H9 (cell line): ENCODE measurements around the gene RASA3. TPM values are rescaled to one million over a fixed set of nuclear protein-coding genes. Genes with fewer than 3 reads are reported as not detected.

Experiments
- DNase-seq: peaks from one replicate; pipeline ENCODE4 v3.0.0-alpha.2; 2017
- H2AFZ ChIP-seq: one replicate; pipeline ENCODE4 v1.6.1; 2013; ENCODE audit warnings: mild to moderate bottlenecking, low read length, control low read depth, moderate library complexity
- H2AK5ac ChIP-seq: 2 replicates; pipeline ENCODE4 v1.6.1; 2013; ENCODE audit warnings: low read length, control low read depth, mixed read lengths; ENCODE audit not compliant: insufficient read length
- H2BK120ac ChIP-seq: one replicate; pipeline ENCODE4 v1.6.1; 2013; ENCODE audit warnings: low read depth, mild to moderate bottlenecking, low read length, control low read depth, inconsistent platforms; ENCODE audit not compliant: poor library complexity, severe bottlenecking
- H2BK12ac ChIP-seq: 2 replicates; pipeline ENCODE4 v1.6.1; 2013; ENCODE audit warnings: low read length, control low read depth, mixed read lengths, low read depth; ENCODE audit not compliant: insufficient read length
- H2BK15ac ChIP-seq: 2 replicates; pipeline ENCODE4 v1.6.1; 2013; ENCODE audit warnings: low read depth, low read length, control low read depth
- H2BK20ac ChIP-seq: one replicate; pipeline ENCODE4 v1.6.1; 2013; ENCODE audit warnings: low read depth, mild to moderate bottlenecking, low read length, control low read depth, inconsistent platforms; ENCODE audit not compliant: poor library complexity, severe bottlenecking
- H2BK5ac ChIP-seq: 2 replicates; pipeline ENCODE4 v1.6.1; 2013; ENCODE audit warnings: low read length, control low read depth, mixed read lengths; ENCODE audit not compliant: insufficient read length
- H3K14ac ChIP-seq: 2 replicates; pipeline ENCODE4 v1.6.1; 2013; ENCODE audit warnings: low read length, control low read depth; ENCODE audit not compliant: insufficient read depth
- H3K18ac ChIP-seq: 2 replicates; pipeline ENCODE4 v1.6.1; 2013; ENCODE audit warnings: low read depth, mild to moderate bottlenecking, mixed read lengths, low read length, control low read depth; ENCODE audit not compliant: insufficient read length
- H3K23ac ChIP-seq: 2 replicates; pipeline ENCODE4 v1.6.1; 2013; ENCODE audit warnings: low read length, control low read depth, mixed read lengths, low read depth; ENCODE audit not compliant: insufficient read length
- H3K23me2 ChIP-seq: 2 replicates; pipeline ENCODE4 v1.6.1; 2013; ENCODE audit warnings: low read depth, mild to moderate bottlenecking, mixed read lengths, low read length, control low read depth; ENCODE audit not compliant: insufficient read length, poor library complexity, severe bottlenecking
- H3K27ac ChIP-seq: 2 replicates; pipeline ENCODE4 v1.5.1; 2013; ENCODE audit warnings: low read length, control low read depth, mixed read lengths, low read depth; ENCODE audit not compliant: insufficient read length
- H3K27me3 ChIP-seq: 2 replicates; pipeline ENCODE4 v1.6.1; 2013; ENCODE audit warnings: low read length, control low read depth, inconsistent platforms; ENCODE audit not compliant: insufficient read depth
- H3K4ac ChIP-seq: 2 replicates; pipeline ENCODE4 v1.6.1; 2013; ENCODE audit warnings: low read depth, mild to moderate bottlenecking, control low read depth, inconsistent platforms, low read length, moderate library complexity
- H3K4me1 ChIP-seq: 2 replicates; pipeline ENCODE4 v1.6.1; 2013; ENCODE audit warnings: low read length, control low read depth, inconsistent platforms; ENCODE audit not compliant: insufficient read depth
- H3K4me2 ChIP-seq: 2 replicates; pipeline ENCODE4 v1.6.1; 2013; ENCODE audit warnings: low read length, control low read depth, mixed read lengths; ENCODE audit not compliant: insufficient read length, insufficient read depth
- H3K56ac ChIP-seq: 2 replicates; pipeline ENCODE4 v1.6.1; 2013; ENCODE audit warnings: low read depth, mild to moderate bottlenecking, mixed read lengths, low read length, control low read depth; ENCODE audit not compliant: insufficient read length
- H3K79me1 ChIP-seq: 2 replicates; pipeline ENCODE4 v1.6.1; 2013; ENCODE audit warnings: low read depth, mild to moderate bottlenecking, moderate library complexity, low read length, control low read depth, inconsistent platforms; ENCODE audit not compliant: insufficient read depth, poor library complexity, severe bottlenecking
- H3K79me2 ChIP-seq: 2 replicates; pipeline ENCODE4 v1.6.1; 2013; ENCODE audit warnings: low read length, control low read depth, inconsistent platforms; ENCODE audit not compliant: insufficient read depth
- H3K9ac ChIP-seq: 2 replicates; pipeline ENCODE4 v1.6.1; 2013; ENCODE audit warnings: low read length, control low read depth, mixed read lengths; ENCODE audit not compliant: insufficient read length; ENCODE audit errors: extremely low read depth
- H3K9me3 ChIP-seq: one replicate; pipeline ENCODE4 v1.6.1; 2013; ENCODE audit warnings: low read depth, low read length, inconsistent platforms; ENCODE audit not compliant: control insufficient read depth
- H3T11ph ChIP-seq: one replicate; pipeline ENCODE4 v1.6.1; 2013; ENCODE audit warnings: mild to moderate bottlenecking, low read length, control low read depth, inconsistent platforms
- H4K20me1 ChIP-seq: one replicate; pipeline ENCODE4 v1.6.1; 2013; ENCODE audit not compliant: control insufficient read depth, insufficient read length, insufficient read depth
- H4K5ac ChIP-seq: 2 replicates; pipeline ENCODE4 v1.6.1; 2013; ENCODE audit warnings: low read depth, mild to moderate bottlenecking, mixed read lengths, low read length, control low read depth; ENCODE audit not compliant: insufficient read length
- H4K8ac ChIP-seq: replicated peaks from 2 replicates; pipeline ENCODE4 v1.6.1; 2013; ENCODE audit warnings: low read length, control low read depth, mixed read lengths, low read depth; ENCODE audit not compliant: insufficient read length
- H4K91ac ChIP-seq: 2 replicates; pipeline ENCODE4 v1.6.1; 2013; ENCODE audit warnings: low read depth, mild to moderate bottlenecking, moderate library complexity, mixed read lengths, low read length, control low read depth; ENCODE audit not compliant: insufficient read length
- H3K27ac Mint-ChIP-seq, 3 experiments: 2 replicates in 2 of 3; 3 replicates in 1 of 3; pipeline ENCODE4 v1.8.0; 2020 to 2021; ENCODE audit warnings: mixed read lengths in 3 of 3, mild to moderate bottlenecking in 1 of 3, moderate library complexity in 1 of 3
- H3K27me3 Mint-ChIP-seq: 2 replicates; pipeline ENCODE4 v1.8.0; 2021; ENCODE audit warnings: low read depth, mild to moderate bottlenecking, moderate library complexity, mixed read lengths
- H3K36me3 Mint-ChIP-seq, 3 experiments: 2 replicates in 2 of 3; 3 replicates in 1 of 3; pipeline ENCODE4 v1.8.0; 2020 to 2021; ENCODE audit warnings: low read depth in 3 of 3, mixed read lengths in 3 of 3; ENCODE audit not compliant: insufficient read depth in 1 of 3
- H3K4me1 Mint-ChIP-seq, 2 experiments: 2 replicates each; pipeline ENCODE4 v1.8.0; 2020; ENCODE audit warnings: mixed read lengths in 2 of 2
- H3K4me3 Mint-ChIP-seq, 2 experiments: 2 replicates in 1 of 2; 3 replicates in 1 of 2; pipeline ENCODE4 v1.8.0; 2020 to 2021; ENCODE audit warnings: mild to moderate bottlenecking in 2 of 2, mixed read lengths in 2 of 2, moderate library complexity in 1 of 2
- H3K9me3 Mint-ChIP-seq, 2 experiments: 2 replicates in 1 of 2; 3 replicates in 1 of 2; pipeline ENCODE4 v1.8.0; 2020; ENCODE audit warnings: mild to moderate bottlenecking in 2 of 2, mixed read lengths in 2 of 2, moderate library complexity in 1 of 2
- CTCF ChIP-seq: fragments of 200-600 bp; sonication (generic); conservative IDR thresholded peaks from 3 replicates; pipeline ENCODE4 v1.8.0; 2021; ENCODE audit warnings: antibody characterized with exemption, mild to moderate bottlenecking
- WGBS: extraction: QIAGEN DNeasy Blood & Tissue Kit; methylation state at CpG from one replicate; pipeline ENCODE4 v1.1.7; 2013; ENCODE audit warnings: missing lambda C conversion rate, low lambda C conversion rate, mixed read lengths; ENCODE audit not compliant: insufficient read length; ENCODE audit errors: extremely low coverage; 5-methylcytosine and 5-hydroxymethylcytosine counted together
- total RNA-seq: library from RNA; stranded (reverse); gene quantifications from 2 replicates; pipeline ENCODE4 v1.2.1, GENCODE V29; 2021

Gene RASA3
- total RNA-seq, 1 experiment from 2014 or later = 12.3 TPM

- no peak overlapping the region for H2BK15ac ChIP-seq
- H3K27ac Mint-ChIP-seq = no peak overlapping the region
- H2AK5ac ChIP-seq = no peak overlapping the region
- no peak overlapping the region for H3K4me3 Mint-ChIP-seq
- H3K4me2 ChIP-seq = no peak overlapping the region
- DNase-seq = no peak
- no peak overlapping the region for H3K4ac ChIP-seq
- TF ChIP-seq CTCF = no peak
- H2BK20ac ChIP-seq = no peak overlapping the region
- no peak overlapping the region for H4K5ac ChIP-seq
- H3K14ac ChIP-seq = no peak overlapping the region
- H3K18ac ChIP-seq = no peak overlapping the region
- no peak overlapping the region for H3K9ac ChIP-seq
- H3K36me3 Mint-ChIP-seq = peaks cover 10 to 11% (median 10%) of the 10 kb centered on the region in 3 experiments
- no peaks in the 10 kb centered on the region for H3K9me3 Mint-ChIP-seq
- no peaks in the 10 kb centered on the region for H3K9me3 ChIP-seq
- H3K4me1 ChIP-seq = no peaks in the 10 kb centered on the region
- H3K23me2 ChIP-seq = no peaks in the 10 kb centered on the region
- H3K79me2 ChIP-seq = no peaks in the 10 kb centered on the region
- H3K27me3 Mint-ChIP-seq = no peaks in the 10 kb centered on the region
- no peak overlapping the region for H2BK12ac ChIP-seq
- no peak overlapping the region for H4K8ac ChIP-seq
- no peaks in the 10 kb centered on the region; a peak in 1 of 4 replicates for H3K4me1 Mint-ChIP-seq
- no peaks in the 10 kb centered on the region for H4K20me1 ChIP-seq
- H3K27ac ChIP-seq = no peak overlapping the region
- H2BK5ac ChIP-seq = no peak overlapping the region
- H3K27me3 ChIP-seq = no peaks in the 10 kb centered on the region
- H3K79me1 ChIP-seq = no peaks in the 10 kb centered on the region
- H2BK120ac ChIP-seq = no peak overlapping the region
- no peak overlapping the region for H3T11ph ChIP-seq
- no peak overlapping the region for H2AFZ ChIP-seq
- WGBS = no CpG with 5 or more reads among the region's 4 CpGs
- H4K91ac ChIP-seq = no peak overlapping the region
- no peak overlapping the region for H3K56ac ChIP-seq
- no peak overlapping the region for H3K23ac ChIP-seq
Measured at GRCh38 chr13:114013336-114013735, 119.1 kb downstream of the RASA3 start.
